Calu3 (cell line): ENCODE measurements around the gene DCLK1. TPM values are rescaled to one million over a fixed set of nuclear protein-coding genes. Genes with fewer than 3 reads are reported as not detected.

Experiments used
- BruUV-seq: library from RNA; stranded (reverse); fragments of 400-500 nt; replicated peaks from 2 replicates; lab custom pipeline; 2021; lab: Mats Ljungman, UMichigan
- CTCF ChIA-PET: fragments of 300-600 bp; sonication (Branson Sonifier 250); formaldehyde crosslinking; loops from one replicate; lab custom pipeline; 2022; ENCODE audit warnings: antibody characterized with exemption; lab: Charles Lee
- DNase-seq: peaks from one replicate; pipeline ENCODE4 v3.0.0; 2022
- H3K27ac Mint-ChIP-seq: one replicate; pipeline ENCODE4 v1.8.0; 2022; ENCODE audit warnings: mixed read lengths; ENCODE audit not compliant: unreplicated experiment
- H3K27me3 Mint-ChIP-seq: one replicate; pipeline ENCODE4 v1.8.0; 2022; ENCODE audit warnings: mixed read lengths; ENCODE audit not compliant: unreplicated experiment
- H3K36me3 Mint-ChIP-seq: one replicate; pipeline ENCODE4 v1.8.0; 2022; ENCODE audit warnings: mild to moderate bottlenecking, moderate library complexity, mixed read lengths; ENCODE audit not compliant: insufficient read depth, unreplicated experiment
- H3K4me1 Mint-ChIP-seq: one replicate; pipeline ENCODE4 v1.8.0; 2022; ENCODE audit warnings: mild to moderate bottlenecking, low read depth, mixed read lengths; ENCODE audit not compliant: unreplicated experiment
- H3K4me3 Mint-ChIP-seq: one replicate; pipeline ENCODE4 v1.8.0; 2022; ENCODE audit warnings: mild to moderate bottlenecking, low read depth, moderate library complexity, mixed read lengths; ENCODE audit not compliant: unreplicated experiment
- H3K9me3 Mint-ChIP-seq: one replicate; pipeline ENCODE4 v1.8.0; 2022; ENCODE audit warnings: low read depth, mixed read lengths; ENCODE audit not compliant: unreplicated experiment
- intact Hi-C: fragments of 100-400 bp; cut with micrococcal nuclease; formaldehyde crosslinking; loops from one replicate; pipeline ENCODE4 v1.10.0; 2022; ENCODE audit not compliant: unreplicated experiment
- total RNA-seq: library from RNA; stranded (reverse); gene quantifications from 2 replicates; pipeline ENCODE4 v1.2.3, GENCODE V29; 2022
- TF ChIP-seq, protein P1 (sequence below): fragments of 200-600 bp; IDR thresholded peaks from one replicate; pipeline ENCODE4 v1.8.0; 2022; ENCODE audit warnings: antibody characterized with exemption; ENCODE audit not compliant: unreplicated experiment

Gene DCLK1
- total RNA-seq, 1 experiment from 2014 or later = not detected

DNA sequence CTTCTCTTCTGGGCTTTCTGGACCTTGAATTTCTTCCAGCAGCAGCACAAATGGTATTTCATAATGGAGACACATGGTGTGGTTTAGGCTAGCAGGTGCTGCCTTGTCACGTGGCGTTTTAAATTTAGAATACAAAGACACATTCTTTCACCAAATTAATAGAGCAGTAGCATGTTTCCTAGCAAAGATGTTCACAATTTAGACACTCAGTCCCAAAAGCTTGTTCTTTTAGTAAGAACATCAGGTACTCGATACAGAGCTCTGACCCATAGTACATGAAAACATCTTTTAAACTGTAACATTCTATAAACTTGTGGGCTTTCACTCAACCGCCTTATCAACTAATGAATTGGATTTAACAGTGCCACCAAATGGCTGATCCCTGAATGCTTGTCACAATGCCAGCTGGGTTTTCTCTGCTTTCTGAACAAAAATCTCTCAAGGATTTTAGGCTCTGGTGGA is 290.1 kb downstream of the DCLK1 start:
- intact Hi-C loops = no loop called here
- H3K27me3 Mint-ChIP-seq = peaks cover 26% of the 10 kb centered on the region
- TF ChIP-seq, protein P1, sequence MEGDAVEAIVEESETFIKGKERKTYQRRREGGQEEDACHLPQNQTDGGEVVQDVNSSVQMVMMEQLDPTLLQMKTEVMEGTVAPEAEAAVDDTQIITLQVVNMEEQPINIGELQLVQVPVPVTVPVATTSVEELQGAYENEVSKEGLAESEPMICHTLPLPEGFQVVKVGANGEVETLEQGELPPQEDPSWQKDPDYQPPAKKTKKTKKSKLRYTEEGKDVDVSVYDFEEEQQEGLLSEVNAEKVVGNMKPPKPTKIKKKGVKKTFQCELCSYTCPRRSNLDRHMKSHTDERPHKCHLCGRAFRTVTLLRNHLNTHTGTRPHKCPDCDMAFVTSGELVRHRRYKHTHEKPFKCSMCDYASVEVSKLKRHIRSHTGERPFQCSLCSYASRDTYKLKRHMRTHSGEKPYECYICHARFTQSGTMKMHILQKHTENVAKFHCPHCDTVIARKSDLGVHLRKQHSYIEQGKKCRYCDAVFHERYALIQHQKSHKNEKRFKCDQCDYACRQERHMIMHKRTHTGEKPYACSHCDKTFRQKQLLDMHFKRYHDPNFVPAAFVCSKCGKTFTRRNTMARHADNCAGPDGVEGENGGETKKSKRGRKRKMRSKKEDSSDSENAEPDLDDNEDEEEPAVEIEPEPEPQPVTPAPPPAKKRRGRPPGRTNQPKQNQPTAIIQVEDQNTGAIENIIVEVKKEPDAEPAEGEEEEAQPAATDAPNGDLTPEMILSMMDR = no peak
- H3K9me3 Mint-ChIP-seq = no peaks in the 10 kb centered on the region
- no peak overlapping the region for H3K27ac Mint-ChIP-seq
- CTCF ChIA-PET = interaction anchor here (0.8 kb wide), 1 partner anchor 52 kb away, joined by 3 read pairs; no protein-coding TSS in a partner anchor
- H3K4me1 Mint-ChIP-seq = no peaks in the 10 kb centered on the region
- H3K36me3 Mint-ChIP-seq = no peaks in the 10 kb centered on the region
- BruUV-seq = no TSS peak
- no peak overlapping the region for H3K4me3 Mint-ChIP-seq
- no peak for DNase-seq

DNA sequence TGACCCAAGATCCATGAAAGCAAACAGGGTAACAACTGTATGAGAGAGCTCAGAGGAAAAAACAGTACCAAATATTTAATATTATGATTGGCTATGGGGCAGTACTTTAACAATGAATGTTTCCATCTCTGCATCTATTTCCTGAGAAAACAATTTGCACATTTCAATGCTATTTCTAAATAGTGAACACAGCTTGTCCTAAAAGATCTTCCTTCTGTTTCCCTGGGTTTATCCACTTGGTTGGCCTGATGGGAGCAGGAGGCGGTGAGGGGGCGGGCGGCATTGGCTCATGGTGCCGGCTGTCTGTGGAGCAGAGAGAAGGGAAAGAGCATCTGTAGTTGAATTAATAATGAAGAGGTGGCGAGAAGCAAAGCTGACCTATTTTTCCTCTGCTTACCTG is 291.4 kb downstream of the DCLK1 start:
- H3K36me3 Mint-ChIP-seq = no peaks in the 10 kb centered on the region
- no peaks in the 10 kb centered on the region for H3K9me3 Mint-ChIP-seq
- intact Hi-C loops = no loop called here
- no peak for DNase-seq
- H3K4me3 Mint-ChIP-seq = no peak overlapping the region
- CTCF ChIA-PET = no interaction called here
- no peaks in the 10 kb centered on the region for H3K4me1 Mint-ChIP-seq
- H3K27me3 Mint-ChIP-seq = peaks cover 34% of the 10 kb centered on the region
- TF ChIP-seq, protein P1 = no peak
- no peak overlapping the region for H3K27ac Mint-ChIP-seq
- no TSS peak for BruUV-seq

DNA sequence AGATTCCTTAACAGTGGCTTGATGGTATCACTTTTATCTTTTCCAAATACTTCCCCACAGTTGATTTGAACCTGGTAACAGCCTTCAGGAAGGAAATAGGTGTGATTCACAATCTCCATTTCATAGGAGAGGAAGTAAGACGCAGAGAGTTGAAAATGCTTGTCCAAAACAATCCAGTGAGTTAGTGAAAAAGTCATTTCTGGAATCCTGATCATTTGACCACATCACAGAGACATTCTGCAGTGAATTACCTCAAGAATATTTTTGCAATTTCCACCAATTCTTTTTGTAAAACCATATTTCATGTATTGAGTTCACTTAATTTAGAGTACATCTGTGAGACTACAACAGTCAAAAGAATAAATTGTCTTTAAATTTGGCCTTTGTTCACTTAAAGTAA is 292.8 kb downstream of the DCLK1 start:
- Mint-ChIP-seq H3K27me3 (peaks cover 34% of the 10 kb centered on the region), H3K27ac (no peak overlapping the region), H3K4me1 (no peaks in the 10 kb centered on the region), H3K4me3 (no peak overlapping the region), H3K9me3 (no peaks in the 10 kb centered on the region), H3K36me3 (no peaks in the 10 kb centered on the region)
- TF ChIP-seq, protein P1 = no peak
- no TSS peak for BruUV-seq
- intact Hi-C loops = no loop called here
- CTCF ChIA-PET = no interaction called here
- no peak for DNase-seq

DNA sequence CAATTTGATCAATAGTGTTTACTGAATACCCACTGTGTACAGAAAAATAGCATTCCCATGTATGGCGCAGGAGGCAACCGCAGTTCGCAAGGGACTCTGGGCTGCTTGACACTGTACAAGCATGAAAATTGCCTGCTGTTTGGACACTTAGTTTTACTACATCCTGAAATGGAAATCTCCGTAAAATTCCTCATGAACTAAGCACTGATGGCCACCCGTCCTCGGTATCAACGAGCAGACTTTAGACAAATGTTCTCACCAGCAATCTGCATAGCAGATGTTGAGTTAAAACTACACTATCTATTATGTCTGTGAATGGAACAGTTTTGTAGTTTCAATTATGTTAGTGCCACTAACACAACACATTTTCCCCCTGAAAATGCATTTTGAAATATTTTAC is 294.7 kb downstream of the DCLK1 start:
- no peaks in the 10 kb centered on the region for H3K36me3 Mint-ChIP-seq
- intact Hi-C loops = no loop called here
- no peaks in the 10 kb centered on the region for H3K4me1 Mint-ChIP-seq
- no peak overlapping the region for H3K4me3 Mint-ChIP-seq
- DNase-seq = no peak
- TF ChIP-seq, protein P1 = no peak
- H3K27ac Mint-ChIP-seq = no peak overlapping the region
- peaks cover 47% of the 10 kb centered on the region for H3K27me3 Mint-ChIP-seq
- CTCF ChIA-PET = no interaction called here
- no TSS peak for BruUV-seq
- no peaks in the 10 kb centered on the region for H3K9me3 Mint-ChIP-seq
